ENCODE measurements around the gene SUSD1.

DNA sequence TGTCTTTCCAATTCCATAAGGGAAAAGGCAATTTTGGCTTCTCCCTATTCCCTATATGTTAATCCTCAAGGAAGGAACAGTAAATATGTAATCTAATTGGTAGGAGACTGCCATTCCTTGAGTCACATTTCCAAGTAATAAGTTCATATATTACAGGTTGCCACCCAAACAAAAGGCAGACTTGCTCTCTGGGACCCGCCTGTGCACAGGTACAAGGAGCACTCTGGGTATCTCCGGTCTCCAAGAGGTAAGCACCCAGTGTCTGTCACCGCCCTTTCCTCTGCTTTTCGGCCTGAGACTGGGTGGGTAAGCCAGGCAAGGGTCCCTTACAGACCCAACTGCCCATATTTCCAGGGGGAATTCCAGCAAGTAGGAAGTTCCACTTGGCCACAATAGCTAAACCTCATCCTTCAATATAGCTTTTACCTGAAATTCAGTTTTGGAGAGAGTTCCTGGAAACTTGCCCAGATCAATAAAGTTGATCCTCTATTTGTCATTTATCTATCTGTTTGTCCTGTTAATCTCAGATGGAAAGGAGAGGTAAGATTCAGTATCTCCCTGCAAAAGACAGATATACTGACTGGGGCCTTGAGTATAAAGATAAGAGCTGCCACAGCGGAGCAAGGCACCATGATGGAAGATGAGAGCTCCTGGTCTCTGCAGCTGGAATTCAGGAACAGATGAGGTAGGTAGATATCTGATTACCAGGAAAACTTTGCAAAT is 81.8 kb downstream of the SUSD1 start:
- no peak for TF ChIP-seq CTCF (IDR thresholded peaks at IDR 0.05; ENCODE audit: extremely low read depth in 1 of 2, insufficient read depth in 1 of 2, low read depth in 1 of 2, low read length in 2 of 2)
- no peak for TF ChIP-seq EZH2 (IDR thresholded peaks at IDR 0.05; ENCODE audit: borderline replicate concordance, low read depth, low read length, severe bottlenecking)
- TF ChIP-seq POLR2A (IDR thresholded peaks at IDR 0.05; ENCODE audit: low read depth, low read length): no peak
- TF ChIP-seq POLR2AphosphoS5 (IDR thresholded peaks at IDR 0.05; ENCODE audit: insufficient read depth, low read depth, low read length): no peak
- no peak for TF ChIP-seq JUN (IDR thresholded peaks at IDR 0.05; ENCODE audit: borderline replicate concordance, insufficient read depth, insufficient read length, low read depth)
- TF ChIP-seq, protein P1, sequence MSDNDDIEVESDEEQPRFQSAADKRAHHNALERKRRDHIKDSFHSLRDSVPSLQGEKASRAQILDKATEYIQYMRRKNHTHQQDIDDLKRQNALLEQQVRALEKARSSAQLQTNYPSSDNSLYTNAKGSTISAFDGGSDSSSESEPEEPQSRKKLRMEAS (IDR thresholded peaks at IDR 0.05; ENCODE audit: insufficient read depth, insufficient read length): no peak
- no peak for TF ChIP-seq GATA2 (IDR thresholded peaks at IDR 0.05; ENCODE audit: insufficient read depth, insufficient read length, low read depth, low read length)
- no peak for TF ChIP-seq FOS (IDR thresholded peaks at IDR 0.05; ENCODE audit: borderline replicate concordance, insufficient read depth, low read length)
- TF ChIP-seq MYC (IDR thresholded peaks at IDR 0.05; ENCODE audit: low read depth, low read length): no peak

All from endothelial cell of umbilical vein (primary cell).